Activated T-cell treated with anti-CD3 and anti-CD28 coated beads for 1 hour (primary cell): ENCODE data around the gene AMOTL1.

ENCODE experiments used
- DNase-seq: peaks from one replicate; pipeline ENCODE4 v3.0.0-alpha.2; 2020; ENCODE audit warnings: low read depth

The AMOTL1 gene

GRCh38 chr11:94767701-94768601 is at the start of gene AMOTL1:
TSS of gene AMOTL1 (plus strand) at chr11:94768356. CDS start at chr11:94768512, 156 bp downstream.
- no peak for DNase-seq

GRCh38 chr11:94719876-94720275 is 48.3 kb upstream of the AMOTL1 start:
- DNase-seq, result no peak

DNA sequence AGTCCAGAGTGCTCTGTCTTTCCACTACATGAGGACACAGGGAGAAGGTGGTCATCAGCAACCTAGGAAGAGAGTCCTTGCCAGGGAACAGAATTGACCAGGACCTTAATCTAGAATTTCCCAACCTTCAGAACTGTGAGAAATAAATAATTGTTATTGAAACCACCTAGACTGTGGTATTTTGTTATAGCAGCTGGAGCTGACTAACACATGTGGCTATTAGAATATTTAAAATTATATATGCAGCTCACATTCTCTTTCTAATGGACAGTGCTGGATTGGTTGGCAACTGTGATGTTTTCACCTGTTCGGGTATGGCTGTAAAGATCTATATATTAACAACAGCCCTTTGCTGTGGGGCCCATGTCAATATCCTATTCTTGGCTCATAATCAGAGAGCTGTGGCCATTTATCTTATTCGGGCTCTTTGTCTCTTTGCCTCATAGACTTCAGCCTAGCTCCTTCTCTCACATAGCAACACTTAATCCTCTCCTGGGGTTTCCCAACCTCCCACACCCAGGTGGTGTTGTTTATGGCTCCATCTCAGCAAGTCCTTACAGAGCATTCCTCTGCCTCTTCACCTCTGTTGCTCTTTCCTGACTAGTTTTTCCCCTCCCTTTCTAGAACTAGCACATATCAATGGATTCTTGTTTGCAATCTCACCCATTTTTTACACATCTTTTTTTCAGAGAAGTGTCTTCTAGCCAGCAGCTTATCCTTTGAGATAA is 46.4 kb upstream of the AMOTL1 start:
- no peak for DNase-seq

GRCh38 chr11:94722735-94723134 is 45.4 kb upstream of the AMOTL1 start:
- no peak for DNase-seq

- DNase-seq, result no peak
These were observed 43.1 kb upstream of the AMOTL1 start for GRCh38 chr11:94725097-94725496.

DNA sequence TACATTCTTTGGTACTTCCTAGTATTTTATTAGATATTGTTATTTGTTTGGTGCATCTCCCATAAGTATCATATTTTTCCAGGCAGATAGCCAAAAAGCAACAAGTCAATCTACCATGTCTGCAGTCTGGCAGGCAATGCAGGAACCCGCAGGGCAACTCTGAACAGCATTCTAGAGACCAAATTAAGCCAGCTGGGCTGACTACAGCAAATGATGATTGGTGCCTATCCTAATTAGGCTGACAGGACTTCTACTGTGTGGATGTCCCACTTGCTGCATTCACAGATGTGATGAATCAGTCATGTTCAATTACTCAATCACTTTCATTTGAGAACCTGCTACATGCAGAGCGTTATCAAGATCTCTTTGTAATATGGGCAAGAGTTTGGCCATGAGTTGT is 40.3 kb upstream of the AMOTL1 start:
- DNase-seq, result no peak

DNA sequence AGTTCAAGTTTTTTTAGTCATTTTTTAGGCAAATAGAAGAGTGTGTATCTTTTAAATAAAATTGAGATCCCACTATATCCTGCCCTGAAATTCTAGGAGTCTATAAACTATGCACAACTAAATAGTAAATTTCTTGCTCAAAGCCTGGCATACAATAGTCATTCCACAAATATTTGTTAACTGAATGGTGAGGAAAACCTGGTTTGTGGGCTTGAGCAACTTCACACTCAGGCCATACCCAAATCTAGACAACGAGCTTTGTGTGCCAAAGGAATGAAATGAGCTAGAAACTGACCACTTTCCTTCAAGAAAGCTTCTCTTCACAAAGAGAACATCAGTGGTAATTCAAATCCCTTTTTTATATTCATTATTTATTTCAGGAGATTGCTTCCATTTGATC is 39.6 kb upstream of the AMOTL1 start:
- DNase-seq, result no peak

DNA sequence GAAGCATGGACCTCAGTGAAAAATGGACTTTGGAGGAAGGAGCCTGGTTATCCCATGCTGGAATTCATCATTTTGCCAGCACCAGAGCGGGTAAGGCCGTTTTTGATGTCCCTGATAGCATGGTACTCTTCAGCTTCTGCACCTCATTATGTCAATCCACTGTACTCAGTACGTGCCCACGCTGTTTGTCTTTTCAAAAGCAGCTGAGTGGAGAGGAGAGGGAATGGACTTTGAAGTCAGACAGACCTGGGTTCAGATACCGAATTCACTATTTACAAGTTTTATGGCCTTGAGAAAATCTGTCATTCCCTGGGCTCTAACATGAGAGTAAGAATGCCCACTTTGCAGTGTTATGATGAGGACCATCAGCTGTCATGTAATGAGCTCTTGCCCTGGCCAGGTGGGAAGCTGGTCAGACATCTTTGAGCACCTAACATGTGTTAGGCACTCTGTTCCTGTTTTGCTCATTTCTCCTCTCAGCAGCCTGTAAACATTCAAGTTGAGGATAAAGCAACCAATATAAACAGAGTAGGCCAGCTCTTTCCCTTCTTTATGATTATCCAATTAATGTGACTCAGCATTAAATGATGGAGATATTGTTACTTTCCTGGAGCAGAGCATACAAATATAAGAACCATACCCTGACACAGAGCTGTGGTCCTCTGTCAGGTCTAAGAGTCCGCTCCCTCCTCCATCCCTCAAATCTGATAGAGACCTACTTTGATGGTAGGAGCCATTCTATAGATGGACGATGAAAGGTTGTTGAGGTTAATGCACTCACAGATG is 39.0 kb upstream of the AMOTL1 start:
- DNase-seq, result no peak

DNA sequence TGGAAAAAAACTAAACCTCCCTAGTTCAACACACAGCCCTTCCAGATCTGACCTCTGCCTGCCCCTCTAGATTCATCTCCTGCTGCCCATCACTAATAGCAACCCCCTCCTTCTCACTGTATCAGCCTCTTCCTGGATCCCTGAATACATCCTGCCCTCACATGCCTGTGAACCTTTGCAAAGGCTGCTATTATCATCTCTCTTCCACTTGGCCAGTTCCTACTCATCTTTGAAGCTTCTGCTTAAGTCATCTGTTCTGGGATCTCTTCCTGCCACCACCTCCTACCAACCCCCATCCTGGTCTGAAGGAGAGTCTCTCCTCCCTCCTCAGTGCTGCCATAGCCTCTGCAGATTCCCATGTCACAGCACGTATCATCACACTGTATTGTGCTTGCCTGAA is 38.0 kb upstream of the AMOTL1 start:
- DNase-seq, result no peak

DNA sequence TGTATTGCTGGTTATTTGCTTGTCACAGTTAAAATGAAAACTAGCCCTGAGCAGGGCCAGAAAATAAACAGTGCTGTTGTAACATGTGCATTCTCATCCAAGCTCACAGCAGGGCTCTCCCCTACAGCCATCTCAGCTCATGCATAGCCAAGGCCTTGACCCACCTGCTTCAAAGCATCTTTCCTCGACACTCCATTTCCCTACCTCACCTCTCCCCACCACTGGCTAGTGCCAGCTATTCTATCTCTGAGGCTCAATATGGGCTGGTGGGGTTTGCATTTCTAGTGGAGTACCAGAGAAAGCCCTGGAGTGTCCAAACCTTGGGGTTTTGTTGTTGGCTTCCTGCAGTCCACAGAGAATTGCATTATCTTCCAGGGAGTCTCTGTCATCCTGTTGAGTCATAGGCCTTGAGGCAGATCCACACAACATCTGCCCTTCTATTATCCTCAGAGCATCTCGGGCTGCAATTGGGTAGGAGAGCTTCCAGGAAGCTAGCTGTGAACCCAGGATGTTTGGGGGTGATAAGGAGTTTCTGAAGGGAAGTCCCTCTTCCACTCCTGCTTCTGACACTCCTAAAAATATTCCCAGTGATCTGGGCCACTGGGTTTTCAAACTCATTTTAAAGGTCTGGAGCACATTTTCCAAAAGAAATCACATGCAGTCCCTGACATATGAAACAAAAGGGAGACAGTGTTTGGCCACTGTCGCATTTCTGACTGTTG is 36.1 kb upstream of the AMOTL1 start:
- no peak for DNase-seq

DNA sequence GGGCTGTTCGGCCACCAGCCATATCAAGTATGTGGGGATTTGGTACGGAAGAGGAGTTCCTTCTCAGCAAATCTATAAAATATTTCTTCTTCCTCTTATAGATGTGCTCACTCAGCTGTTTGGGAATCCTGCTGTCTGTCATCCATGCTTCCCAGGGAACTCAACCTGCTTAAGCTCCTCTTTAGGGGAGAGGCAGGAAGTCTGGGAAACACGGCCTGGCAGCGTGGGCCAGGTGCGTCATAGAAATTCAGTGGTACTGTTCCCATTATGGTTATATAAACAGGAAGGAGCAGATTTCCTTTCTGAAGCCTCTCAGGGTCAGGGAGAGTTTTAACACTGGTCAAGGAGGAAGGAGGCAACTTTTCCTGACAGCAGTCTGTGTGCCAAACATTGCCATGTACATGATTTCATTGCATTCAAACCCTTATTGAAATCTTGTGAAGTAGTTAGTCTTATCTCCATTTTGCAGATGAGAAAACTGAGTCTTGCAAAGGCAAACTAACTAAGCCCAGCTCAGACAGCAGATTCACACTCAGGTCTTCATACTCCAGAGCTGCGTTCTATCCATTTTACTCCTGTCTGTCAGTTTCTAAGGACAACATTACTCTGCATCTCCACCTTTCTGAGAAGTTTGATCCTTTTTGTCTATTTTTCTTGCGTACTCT is 35.4 kb upstream of the AMOTL1 start:
- DNase-seq, result no peak

DNA sequence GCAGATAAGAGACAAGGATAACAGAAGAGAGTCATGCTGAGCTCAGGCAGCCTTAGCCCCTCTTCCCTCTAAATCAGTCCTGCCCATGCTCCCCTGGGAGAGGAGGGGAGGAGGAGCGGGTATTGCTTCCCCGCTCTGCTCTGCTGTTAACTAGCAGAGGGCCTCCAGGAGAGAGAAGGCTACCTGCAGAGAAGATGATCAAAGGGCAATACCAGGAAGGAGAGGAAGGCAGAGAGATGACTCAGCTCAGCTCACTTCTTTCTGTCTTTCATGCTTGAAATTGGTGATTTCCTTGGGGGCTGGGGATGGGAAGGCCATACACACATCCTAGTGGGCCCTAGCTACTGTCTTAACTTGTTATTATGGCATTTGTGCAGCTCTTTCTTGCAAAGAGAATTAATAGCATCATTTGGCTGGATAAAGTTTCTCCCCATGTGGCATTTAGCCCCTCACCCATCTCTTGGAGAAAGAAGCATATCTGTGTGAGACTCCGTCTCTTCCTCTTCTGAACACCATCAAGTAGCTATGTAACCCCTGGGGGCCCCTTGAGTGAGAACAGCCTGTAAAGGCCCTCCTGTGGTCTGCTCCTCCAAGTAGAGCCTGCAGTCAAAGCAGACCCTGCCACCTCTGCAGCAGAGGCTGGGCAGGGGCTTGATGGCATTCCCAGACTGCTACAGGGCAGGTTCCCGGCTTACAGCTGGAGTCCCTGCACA is 33.4 kb upstream of the AMOTL1 start:
- DNase-seq, result no peak

DNA sequence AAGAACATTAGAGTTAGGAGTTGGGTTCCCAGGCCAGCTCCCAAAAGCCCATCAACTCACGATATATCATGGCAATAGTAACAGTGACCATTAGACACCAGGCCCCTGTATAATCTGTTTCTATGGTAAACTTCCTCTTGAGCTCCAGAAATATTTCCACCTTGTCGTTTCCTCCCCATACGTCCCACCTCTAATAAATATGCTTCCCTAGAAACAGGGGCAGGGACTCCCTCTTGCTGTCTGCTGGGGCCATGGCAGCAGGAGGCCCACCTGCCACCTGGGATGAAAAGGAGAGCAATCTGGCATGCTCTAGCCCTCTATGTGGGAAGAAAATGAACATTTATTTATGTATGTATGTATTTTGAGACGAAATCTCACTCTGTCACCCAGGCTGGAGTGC is 32.2 kb upstream of the AMOTL1 start:
- no peak for DNase-seq

DNA sequence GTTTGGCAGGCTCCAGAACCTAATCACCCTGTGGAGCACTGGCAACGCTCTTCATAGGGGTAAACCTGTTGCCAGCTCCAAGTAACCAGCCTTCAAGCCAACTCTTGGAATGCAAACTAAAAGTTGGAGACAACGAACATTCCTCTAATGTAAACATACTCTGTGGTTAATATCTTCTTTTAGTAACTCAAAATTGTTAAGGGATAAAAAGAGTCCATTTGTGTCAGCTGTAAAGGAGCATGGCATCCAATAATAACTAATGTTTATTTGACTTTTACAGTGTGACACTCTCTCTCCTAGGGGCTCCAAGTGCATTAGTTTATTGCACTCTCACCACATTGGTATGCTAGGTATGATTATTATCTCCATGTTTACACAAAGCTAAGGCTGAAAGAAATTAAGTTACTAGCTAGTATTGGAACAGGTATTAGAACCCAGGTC is 31.0 kb upstream of the AMOTL1 start:
- no peak for DNase-seq

DNA sequence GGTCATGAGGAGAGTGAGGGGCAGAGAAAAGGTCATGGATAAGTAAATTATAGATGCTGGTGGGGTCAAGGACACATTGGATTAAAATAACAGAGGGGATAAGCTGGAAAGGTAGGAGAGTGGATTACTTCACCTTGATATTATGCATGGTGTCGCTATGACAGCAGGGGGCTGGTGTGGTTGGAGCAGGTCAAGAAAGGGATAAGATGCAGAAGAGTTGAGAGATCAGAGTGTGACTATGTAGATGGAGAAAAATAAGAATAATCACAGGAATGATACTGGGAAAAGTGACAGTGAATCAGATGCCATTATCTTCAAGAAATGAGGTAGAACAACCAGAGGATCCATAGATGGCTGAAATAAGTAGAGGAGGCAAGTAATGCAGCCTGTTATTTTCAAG is 29.4 kb upstream of the AMOTL1 start:
- no peak for DNase-seq

GRCh38 chr11:94739331-94739730 is 28.8 kb upstream of the AMOTL1 start:
- no peak for DNase-seq

DNA sequence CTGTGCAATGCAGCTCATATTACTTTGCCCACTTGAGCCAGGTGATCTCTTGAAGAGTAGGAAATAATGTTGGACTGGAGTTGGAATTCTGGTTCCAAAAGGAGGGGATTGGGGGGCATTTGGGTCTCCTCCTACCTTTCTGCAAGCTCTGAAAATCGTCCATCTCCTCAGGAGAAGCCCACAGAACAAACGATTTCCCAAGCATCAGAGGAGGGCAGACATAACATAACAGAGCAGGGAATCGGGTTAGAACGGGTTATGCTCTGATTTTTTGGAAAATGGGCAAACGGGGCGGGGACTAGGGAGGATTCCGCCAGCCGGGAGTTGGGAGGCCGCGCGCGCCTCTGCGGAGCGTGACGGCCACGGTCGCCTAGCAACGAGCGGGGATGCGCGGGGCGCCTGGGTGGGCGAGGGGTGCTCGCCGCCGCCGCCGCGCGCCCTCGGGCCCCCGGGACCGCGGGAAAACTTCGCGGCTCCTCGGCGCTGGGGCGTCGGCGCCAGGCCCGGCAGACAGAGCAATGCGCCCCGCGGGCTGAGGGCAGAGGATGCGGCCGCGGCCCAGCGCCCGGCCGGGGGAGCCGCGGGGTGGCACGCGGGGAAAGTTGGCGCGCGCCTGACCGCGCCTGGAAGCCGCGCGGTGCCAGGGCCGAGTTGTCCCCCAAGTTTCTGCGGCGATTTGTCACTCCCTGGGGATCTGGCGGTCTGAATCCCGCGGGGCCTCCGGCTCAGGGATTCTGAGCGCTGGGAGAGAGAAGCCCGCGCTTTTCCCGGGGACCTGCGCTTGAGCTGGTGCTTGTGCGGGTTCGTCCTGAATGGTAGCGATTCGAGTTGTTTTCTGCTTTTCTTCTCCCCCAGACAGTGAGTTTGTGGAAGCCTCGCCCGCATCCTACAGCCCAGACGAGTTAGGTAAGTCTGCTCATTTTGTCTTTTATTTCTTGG is 27.8 kb upstream of the AMOTL1 start:
- DNase-seq, result no peak

DNA sequence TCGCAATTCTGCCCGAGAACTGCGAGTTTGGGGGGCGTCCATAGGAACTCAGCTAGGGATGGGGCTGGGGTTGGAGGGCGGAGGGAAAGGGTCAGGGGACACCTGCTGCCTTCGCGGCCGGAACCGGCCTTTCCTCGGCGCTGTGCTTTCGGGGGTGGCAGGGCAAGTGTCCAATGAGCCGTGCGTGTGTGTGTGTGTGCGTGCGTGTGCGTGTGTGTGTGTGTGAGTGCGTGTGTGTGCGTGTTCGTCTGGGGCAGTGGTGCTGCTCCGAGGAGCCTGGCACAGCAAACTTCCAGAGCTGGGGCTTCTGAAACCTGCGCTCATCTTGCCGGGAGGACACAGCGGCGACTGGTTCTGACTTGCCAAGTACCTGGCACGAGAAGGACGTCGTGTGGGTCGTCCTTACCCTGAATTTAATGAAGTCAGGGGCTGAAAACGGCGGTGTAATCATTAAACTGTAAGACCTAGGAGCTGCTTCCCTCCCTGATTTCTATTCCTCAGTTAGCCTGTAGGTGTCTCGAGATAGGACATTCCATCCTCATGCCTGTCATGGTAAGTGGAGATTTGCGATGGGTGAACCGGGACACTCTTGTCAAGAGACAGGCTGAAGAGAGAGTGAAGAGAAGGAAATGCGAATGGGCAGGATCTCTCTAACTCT is 27.0 kb upstream of the AMOTL1 start:
- DNase-seq, result no peak

GRCh38 chr11:94742665-94743064 is 25.5 kb upstream of the AMOTL1 start:
- DNase-seq, result no peak
